Calu3 (cell line): Measurements from ENCODE around the gene TMEM170A. TPM values are rescaled to one million over a fixed set of nuclear protein-coding genes. Genes with fewer than 3 reads are reported as not detected.
"Not testable (repeated sequence)": the region's sequence is repeated elsewhere in the genome, so short reads cannot be mapped to it uniquely, and the experiment has no call there.

Experiments
- BruUV-seq: library from RNA; stranded (reverse); fragments of 400-500 nt; replicated peaks from 2 replicates; lab custom pipeline; 2021; lab: Mats Ljungman, UMichigan
- CTCF ChIA-PET: fragments of 300-600 bp; sonication (Branson Sonifier 250); formaldehyde crosslinking; loops from one replicate; lab custom pipeline; 2022; ENCODE audit warnings: antibody characterized with exemption; lab: Charles Lee
- DNase-seq: peaks from one replicate; pipeline ENCODE4 v3.0.0; 2022
- H3K27ac Mint-ChIP-seq: one replicate; pipeline ENCODE4 v1.8.0; 2022; ENCODE audit warnings: mixed read lengths; ENCODE audit not compliant: unreplicated experiment
- H3K27me3 Mint-ChIP-seq: one replicate; pipeline ENCODE4 v1.8.0; 2022; ENCODE audit warnings: mixed read lengths; ENCODE audit not compliant: unreplicated experiment
- H3K36me3 Mint-ChIP-seq: one replicate; pipeline ENCODE4 v1.8.0; 2022; ENCODE audit warnings: mild to moderate bottlenecking, moderate library complexity, mixed read lengths; ENCODE audit not compliant: insufficient read depth, unreplicated experiment
- H3K4me1 Mint-ChIP-seq: one replicate; pipeline ENCODE4 v1.8.0; 2022; ENCODE audit warnings: mild to moderate bottlenecking, low read depth, mixed read lengths; ENCODE audit not compliant: unreplicated experiment
- H3K4me3 Mint-ChIP-seq: one replicate; pipeline ENCODE4 v1.8.0; 2022; ENCODE audit warnings: mild to moderate bottlenecking, low read depth, moderate library complexity, mixed read lengths; ENCODE audit not compliant: unreplicated experiment
- H3K9me3 Mint-ChIP-seq: one replicate; pipeline ENCODE4 v1.8.0; 2022; ENCODE audit warnings: low read depth, mixed read lengths; ENCODE audit not compliant: unreplicated experiment
- intact Hi-C: fragments of 100-400 bp; cut with micrococcal nuclease; formaldehyde crosslinking; loops from one replicate; pipeline ENCODE4 v1.10.0; 2022; ENCODE audit not compliant: unreplicated experiment
- total RNA-seq: library from RNA; stranded (reverse); gene quantifications from 2 replicates; pipeline ENCODE4 v1.2.3, GENCODE V29; 2022
- TF ChIP-seq, protein P1 (sequence below): fragments of 200-600 bp; IDR thresholded peaks from one replicate; pipeline ENCODE4 v1.8.0; 2022; ENCODE audit warnings: antibody characterized with exemption; ENCODE audit not compliant: unreplicated experiment

Gene TMEM170A
- total RNA-seq, 1 experiment from 2014 or later, result 52.5 TPM

DNA sequence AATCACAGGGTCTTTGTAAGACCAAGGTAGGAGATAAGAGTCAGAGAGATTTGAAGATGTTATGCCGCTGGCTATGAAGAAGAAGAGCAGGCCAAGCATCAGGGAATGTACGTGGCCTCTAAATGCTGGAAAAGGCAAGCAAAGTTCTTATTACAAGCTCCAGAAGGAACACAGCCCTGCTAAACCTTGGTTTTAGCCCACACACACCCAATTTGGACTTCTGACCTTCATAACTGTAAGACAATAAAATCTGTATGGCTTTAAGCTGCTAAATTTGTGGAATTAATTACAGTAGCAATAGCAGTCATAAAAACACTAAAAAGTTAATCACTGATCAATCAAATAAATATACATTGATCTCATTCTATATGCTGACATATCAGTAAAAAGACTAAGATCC lies 6.0 kb downstream of the TMEM170A start:
- Mint-ChIP-seq H3K27me3 (no peaks in the 10 kb centered on the region), H3K4me3 (no peak overlapping the region), H3K36me3 (peaks cover 20% of the 10 kb centered on the region), H3K4me1 (peaks cover 44% of the 10 kb centered on the region), H3K9me3 (no peaks in the 10 kb centered on the region), H3K27ac (no peak overlapping the region)
- DNase-seq, result no peak
- no TSS peak for BruUV-seq
- TF ChIP-seq, protein P1, sequence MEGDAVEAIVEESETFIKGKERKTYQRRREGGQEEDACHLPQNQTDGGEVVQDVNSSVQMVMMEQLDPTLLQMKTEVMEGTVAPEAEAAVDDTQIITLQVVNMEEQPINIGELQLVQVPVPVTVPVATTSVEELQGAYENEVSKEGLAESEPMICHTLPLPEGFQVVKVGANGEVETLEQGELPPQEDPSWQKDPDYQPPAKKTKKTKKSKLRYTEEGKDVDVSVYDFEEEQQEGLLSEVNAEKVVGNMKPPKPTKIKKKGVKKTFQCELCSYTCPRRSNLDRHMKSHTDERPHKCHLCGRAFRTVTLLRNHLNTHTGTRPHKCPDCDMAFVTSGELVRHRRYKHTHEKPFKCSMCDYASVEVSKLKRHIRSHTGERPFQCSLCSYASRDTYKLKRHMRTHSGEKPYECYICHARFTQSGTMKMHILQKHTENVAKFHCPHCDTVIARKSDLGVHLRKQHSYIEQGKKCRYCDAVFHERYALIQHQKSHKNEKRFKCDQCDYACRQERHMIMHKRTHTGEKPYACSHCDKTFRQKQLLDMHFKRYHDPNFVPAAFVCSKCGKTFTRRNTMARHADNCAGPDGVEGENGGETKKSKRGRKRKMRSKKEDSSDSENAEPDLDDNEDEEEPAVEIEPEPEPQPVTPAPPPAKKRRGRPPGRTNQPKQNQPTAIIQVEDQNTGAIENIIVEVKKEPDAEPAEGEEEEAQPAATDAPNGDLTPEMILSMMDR, result no peak
- CTCF ChIA-PET, result no interaction called here
- intact Hi-C loops, result no loop called here

- TF ChIP-seq, protein P1, result no peak
- peaks cover 41% of the 10 kb centered on the region for H3K4me1 Mint-ChIP-seq
- CTCF ChIA-PET, result no interaction called here
- DNase-seq, result no peak
- no peaks in the 10 kb centered on the region for H3K27me3 Mint-ChIP-seq
- no TSS peak for BruUV-seq
- H3K27ac Mint-ChIP-seq, result no peak overlapping the region
- no peaks in the 10 kb centered on the region for H3K9me3 Mint-ChIP-seq
- H3K36me3 Mint-ChIP-seq, result peaks cover 16% of the 10 kb centered on the region
- intact Hi-C loops, result no loop called here
- no peak overlapping the region for H3K4me3 Mint-ChIP-seq
Observed at GRCh38 chr16:75458029-75458428, 6.5 kb downstream of the TMEM170A start.

DNA sequence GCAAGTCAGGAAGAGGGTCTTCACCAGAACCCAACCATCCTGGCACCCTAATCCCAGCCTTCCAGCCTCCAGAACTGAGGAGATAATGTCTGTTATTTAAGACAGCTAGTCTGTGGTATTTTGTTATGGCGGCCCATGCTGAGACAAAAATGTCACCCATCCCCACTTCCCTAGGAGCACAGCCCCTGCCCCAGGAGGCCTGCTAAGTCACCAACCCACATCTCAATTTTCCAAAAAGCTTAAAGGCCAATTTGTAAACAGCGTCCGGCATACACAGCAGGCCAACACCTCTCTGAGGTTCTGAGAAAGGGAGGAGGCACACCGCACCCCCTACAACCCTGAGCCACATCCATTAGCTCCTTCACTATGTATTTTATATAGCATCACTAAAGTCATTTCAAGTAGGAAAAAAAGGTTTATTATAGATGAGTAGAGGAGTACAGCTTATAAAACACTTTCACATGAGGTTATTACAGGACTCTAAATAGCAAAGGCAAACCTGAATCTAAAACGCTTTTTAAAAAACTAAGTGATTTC lies 6.9 kb downstream of the TMEM170A start:
- CTCF ChIA-PET, result no interaction called here
- intact Hi-C loops, result no loop called here
- H3K4me3 Mint-ChIP-seq, result no peak overlapping the region
- H3K36me3 Mint-ChIP-seq, result peaks cover 12% of the 10 kb centered on the region
- no peak for DNase-seq
- no peaks in the 10 kb centered on the region for H3K27me3 Mint-ChIP-seq
- no peaks in the 10 kb centered on the region for H3K9me3 Mint-ChIP-seq
- H3K27ac Mint-ChIP-seq, result no peak overlapping the region
- TF ChIP-seq, protein P1, result no peak
- H3K4me1 Mint-ChIP-seq, result peaks cover 36% of the 10 kb centered on the region
- no TSS peak for BruUV-seq

DNA sequence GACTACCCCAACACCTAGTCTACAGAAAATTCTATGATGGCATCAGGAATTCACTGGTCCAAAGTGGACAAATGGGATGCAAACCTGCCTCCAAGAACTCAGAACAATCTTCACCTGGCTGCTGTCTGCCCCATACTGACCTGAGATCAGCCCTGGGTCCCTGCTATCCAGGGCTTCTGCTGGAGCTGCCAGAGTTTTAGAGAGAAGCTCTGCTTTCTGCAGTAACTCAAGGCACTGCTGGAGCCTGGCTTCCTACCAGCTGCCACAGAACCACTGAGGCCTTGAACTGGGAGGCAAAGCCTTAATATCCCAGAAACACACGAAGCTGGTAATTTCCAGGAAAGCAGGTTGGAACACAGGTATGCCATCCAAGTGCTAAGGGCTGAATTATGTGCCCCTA lies 7.5 kb downstream of the TMEM170A start:
- CTCF ChIA-PET, result no interaction called here
- Mint-ChIP-seq H3K9me3 (no peaks in the 10 kb centered on the region), H3K27ac (no peak overlapping the region), H3K4me1 (peaks cover 32% of the 10 kb centered on the region), H3K36me3 (peaks cover 11% of the 10 kb centered on the region), H3K4me3 (no peak overlapping the region), H3K27me3 (no peaks in the 10 kb centered on the region)
- TF ChIP-seq, protein P1, result no peak
- BruUV-seq, result no TSS peak
- no peak for DNase-seq
- intact Hi-C loops, result no loop called here

- H3K9me3 Mint-ChIP-seq, H3K4me3 Mint-ChIP-seq, CTCF ChIA-PET, H3K27ac Mint-ChIP-seq, DNase-seq, H3K27me3 Mint-ChIP-seq, BruUV-seq, intact Hi-C loops: not testable (repeated sequence)
- Mint-ChIP-seq H3K36me3 (peaks cover 15% of the 10 kb centered on the region), H3K4me1 (peaks cover 29% of the 10 kb centered on the region)
Observed at GRCh38 chr16:75456486-75456885, 8.0 kb downstream of the TMEM170A start.
